Fibroblast of pulmonary artery (primary cell): ENCODE results near the gene PIP4K2A.
"Not testable (repeated sequence)": the region's sequence is repeated elsewhere in the genome, so short reads cannot be mapped to it uniquely, and the experiment has no call there.

Experiments used
- DNase-seq: peaks from one replicate; pipeline ENCODE4 v3.0.0-alpha.2; 2010; ENCODE audit warnings: low read depth
- H3K4me3 ChIP-seq: replicated peaks from 2 replicates; pipeline ENCODE4 v1.5.1; 2011; ENCODE audit warnings: low read depth, mild to moderate bottlenecking, control low read depth, low read length, moderate library complexity
- TF ChIP-seq, protein P1 (sequence below): IDR thresholded peaks from 2 replicates; pipeline ENCODE4 v1.5.1; 2011; ENCODE audit warnings: mild to moderate bottlenecking, control low read depth, low read length, inconsistent platforms; ENCODE audit errors: missing control alignments

Gene PIP4K2A

DNA sequence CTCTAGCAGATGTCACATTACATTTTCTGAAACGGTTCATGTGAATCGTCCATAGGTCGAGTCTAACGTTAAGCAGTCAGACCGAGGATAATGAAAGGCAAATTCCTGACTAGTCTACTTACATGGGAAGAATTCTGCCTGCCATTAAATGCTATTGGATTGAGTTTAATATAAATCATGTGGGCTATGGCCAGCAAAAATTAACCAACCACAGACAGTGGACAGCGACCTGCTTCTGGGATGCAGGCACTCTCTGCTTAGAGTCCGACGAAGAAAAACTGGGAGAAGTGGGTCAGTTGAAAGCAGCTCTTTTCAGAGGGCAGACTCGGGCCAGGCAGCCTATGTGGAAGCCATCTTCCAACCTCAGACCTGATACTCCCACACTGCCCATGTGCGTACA is 16.6 kb downstream of the PIP4K2A start:
- DNase-seq = no peak
- no peak overlapping the region for H3K4me3 ChIP-seq
- TF ChIP-seq, protein P1, sequence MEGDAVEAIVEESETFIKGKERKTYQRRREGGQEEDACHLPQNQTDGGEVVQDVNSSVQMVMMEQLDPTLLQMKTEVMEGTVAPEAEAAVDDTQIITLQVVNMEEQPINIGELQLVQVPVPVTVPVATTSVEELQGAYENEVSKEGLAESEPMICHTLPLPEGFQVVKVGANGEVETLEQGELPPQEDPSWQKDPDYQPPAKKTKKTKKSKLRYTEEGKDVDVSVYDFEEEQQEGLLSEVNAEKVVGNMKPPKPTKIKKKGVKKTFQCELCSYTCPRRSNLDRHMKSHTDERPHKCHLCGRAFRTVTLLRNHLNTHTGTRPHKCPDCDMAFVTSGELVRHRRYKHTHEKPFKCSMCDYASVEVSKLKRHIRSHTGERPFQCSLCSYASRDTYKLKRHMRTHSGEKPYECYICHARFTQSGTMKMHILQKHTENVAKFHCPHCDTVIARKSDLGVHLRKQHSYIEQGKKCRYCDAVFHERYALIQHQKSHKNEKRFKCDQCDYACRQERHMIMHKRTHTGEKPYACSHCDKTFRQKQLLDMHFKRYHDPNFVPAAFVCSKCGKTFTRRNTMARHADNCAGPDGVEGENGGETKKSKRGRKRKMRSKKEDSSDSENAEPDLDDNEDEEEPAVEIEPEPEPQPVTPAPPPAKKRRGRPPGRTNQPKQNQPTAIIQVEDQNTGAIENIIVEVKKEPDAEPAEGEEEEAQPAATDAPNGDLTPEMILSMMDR = no peak

DNA sequence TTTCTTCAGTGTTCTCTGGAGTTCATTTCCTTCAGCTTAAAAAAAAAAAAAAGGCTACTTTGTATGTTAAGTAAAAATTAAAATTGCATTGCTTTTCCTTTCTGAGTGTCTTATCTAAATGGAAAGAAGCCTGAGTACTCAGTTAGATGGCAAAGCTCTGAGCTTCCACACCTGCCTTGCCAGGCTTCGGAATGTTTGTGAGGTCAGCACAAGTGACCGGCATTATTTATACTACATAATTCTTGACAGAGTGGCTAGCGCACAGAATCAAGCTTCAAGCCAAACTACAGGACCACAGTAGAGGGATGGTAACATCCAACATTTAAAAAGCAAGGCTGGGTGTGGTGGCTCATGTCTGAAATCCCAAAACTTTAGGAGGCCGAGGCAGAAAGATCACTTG is 17.3 kb downstream of the PIP4K2A start:
- no peak overlapping the region for H3K4me3 ChIP-seq
- TF ChIP-seq, protein P1 = no peak
- no peak for DNase-seq

DNA sequence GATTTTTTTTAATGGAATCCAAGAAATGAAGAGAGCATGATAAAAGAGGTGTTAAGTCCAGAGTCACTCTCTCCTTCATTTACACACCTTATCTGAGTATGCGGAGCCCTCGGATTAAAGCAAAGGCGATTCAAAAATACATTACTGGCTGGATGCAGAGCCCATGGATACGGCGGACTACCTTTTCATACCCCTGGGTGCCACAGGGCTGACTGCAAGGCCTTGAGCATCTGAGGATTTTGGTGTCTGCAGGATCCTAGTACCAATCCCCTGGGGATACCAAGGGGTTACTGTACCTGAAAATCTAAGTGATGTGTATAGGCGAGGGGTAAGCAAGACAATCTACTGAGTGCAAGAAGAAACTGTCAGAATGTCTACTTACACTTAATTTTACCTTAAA is 20.5 kb downstream of the PIP4K2A start:
- TF ChIP-seq, protein P1 = no peak
- no peak for DNase-seq
- no peak overlapping the region for H3K4me3 ChIP-seq

DNA sequence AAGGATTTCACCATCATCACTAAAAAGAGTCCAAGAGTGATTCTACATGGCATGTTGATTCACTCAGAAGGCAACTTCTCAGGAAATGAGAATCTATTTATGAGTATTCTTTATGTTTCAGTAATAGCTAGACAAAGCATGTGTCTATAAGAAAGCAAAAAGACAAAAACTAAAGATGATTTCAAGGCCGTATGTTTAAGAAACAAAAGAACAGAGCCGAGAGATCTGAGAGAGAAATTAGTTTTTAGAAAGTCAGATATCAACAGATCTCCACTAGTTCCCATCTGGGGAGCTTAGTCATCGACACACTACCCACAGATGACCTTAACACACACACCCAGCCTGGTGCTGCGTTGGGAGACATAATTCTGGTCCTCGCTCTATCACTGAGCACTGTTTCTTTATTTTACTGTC is 21.0 kb downstream of the PIP4K2A start:
- TF ChIP-seq, protein P1 = no peak
- no peak overlapping the region for H3K4me3 ChIP-seq
- peak; percentile 44 for DNase-seq

DNA sequence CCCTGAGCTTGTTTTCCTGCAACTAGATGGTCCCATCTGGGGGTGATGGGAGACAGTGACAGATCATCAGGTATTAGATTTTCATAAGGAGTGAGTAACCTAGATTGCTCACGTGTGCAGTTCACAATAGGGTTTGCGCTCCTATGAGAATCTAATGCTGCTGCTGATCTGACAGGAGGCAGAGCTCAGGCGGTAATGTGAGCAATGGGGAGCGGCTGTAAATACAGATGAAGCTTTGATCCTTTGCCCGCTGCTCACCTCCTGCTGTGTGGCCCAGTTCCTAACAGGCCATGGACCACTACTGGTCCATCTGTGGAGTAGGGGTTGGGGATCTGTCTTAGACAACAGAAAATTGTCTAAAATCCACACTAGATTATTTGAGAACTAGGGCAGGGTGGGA is 22.3 kb downstream of the PIP4K2A start:
- H3K4me3 ChIP-seq, DNase-seq: not testable (repeated sequence)

DNA sequence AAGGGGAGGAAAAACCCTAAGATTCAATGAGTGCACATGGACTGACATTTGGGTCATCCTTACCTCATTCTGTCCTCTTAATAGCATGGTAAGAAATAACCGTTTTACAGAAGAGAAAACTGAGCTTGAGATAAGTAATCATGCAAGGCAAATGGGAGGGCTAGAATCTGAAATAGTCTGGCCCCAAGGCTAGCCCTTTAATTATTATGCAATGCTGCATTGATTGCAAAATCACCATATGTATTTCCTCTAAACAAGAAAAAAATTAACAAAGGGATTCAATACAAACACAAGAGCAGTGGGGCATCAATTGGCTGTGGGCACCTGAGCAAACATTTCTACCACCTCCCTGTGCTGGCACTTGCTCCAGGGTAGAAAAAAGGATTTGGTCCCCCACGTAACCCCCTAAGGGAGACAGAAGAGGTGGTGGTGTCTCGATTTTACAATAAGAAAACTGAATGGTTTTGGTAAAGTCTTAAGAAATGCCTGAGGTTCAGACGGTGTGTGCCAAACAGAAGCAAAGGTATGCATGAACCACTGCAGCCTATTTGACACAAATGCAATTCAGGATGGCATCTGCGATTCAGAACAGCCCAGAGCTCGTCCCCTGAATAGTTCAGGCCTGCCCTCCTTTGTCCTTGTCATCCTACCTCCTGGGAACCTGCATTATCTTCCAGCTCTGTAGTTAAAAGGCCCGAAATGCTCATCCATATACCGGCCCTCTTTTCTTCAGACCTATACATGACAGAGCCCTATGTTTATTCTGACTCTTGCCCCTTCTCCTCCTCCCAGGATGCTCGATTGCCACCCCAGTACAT is 23.6 kb downstream of the PIP4K2A start:
- DNase-seq = peak; percentile 78
- no peak overlapping the region for H3K4me3 ChIP-seq
- TF ChIP-seq, protein P1 = no peak

DNA sequence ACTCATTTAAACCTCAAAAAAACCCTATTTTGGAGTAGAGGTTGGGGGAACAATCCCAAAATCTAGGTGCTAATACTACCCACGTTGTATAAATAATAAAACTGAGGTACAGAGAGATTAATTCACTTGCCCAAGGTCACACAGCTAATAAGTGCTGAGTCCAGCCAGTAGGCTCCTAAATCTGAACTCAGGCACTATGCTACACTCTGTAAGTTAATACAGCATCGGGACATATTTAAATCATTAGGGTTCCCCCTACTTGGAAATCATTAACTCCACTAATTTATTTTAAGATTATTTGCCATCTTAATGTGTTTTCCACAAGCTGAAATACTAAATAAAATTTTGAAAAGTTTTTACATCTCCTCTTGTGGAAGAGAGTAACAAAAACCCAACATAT is 24.2 kb downstream of the PIP4K2A start:
- no peak for DNase-seq
- no peak overlapping the region for H3K4me3 ChIP-seq
- TF ChIP-seq, protein P1 = no peak
